HepG2 (cell line): Measurements from ENCODE around the gene MAPK13. TPM values are rescaled to one million over a fixed set of nuclear protein-coding genes. Genes with fewer than 3 reads are reported as not detected.

Experiments
- EED ChIP-seq: sonication (generic); formaldehyde crosslinking; IDR thresholded peaks from 2 replicates; pipeline ENCODE4 v1.5.0; 2020; ENCODE audit warnings: mild to moderate bottlenecking, missing genetic modification reagents
- KLF13 ChIP-seq: sonication (generic); formaldehyde crosslinking; IDR thresholded peaks from 2 replicates; pipeline ENCODE4 v1.4.0; 2020; ENCODE audit warnings: mild to moderate bottlenecking, missing genetic modification reagents
- KLF6 ChIP-seq: IDR thresholded peaks from 2 replicates; pipeline ENCODE4 v1.8.0; 2016; ENCODE audit warnings: missing biosample characterization, missing genetic modification reagents
- RFX3 ChIP-seq: IDR thresholded peaks from 2 replicates; pipeline ENCODE4 v1.6.1; 2016; ENCODE audit warnings: missing biosample characterization, missing genetic modification reagents
- RNF2 ChIP-seq: fragments of 450-650 bp; conservative IDR thresholded peaks from 2 replicates; pipeline ENCODE4 v1.6.1; 2016; ENCODE audit warnings: low read depth
- STAT5B ChIP-seq: sonication (generic); formaldehyde crosslinking; IDR thresholded peaks from 2 replicates; pipeline ENCODE4 v1.4.0; 2020; ENCODE audit warnings: missing genetic modification reagents
- ZBTB38 ChIP-seq: sonication (generic); formaldehyde crosslinking; IDR thresholded peaks from 2 replicates; pipeline ENCODE4 v1.5.1; 2020; ENCODE audit warnings: mild to moderate bottlenecking, missing genetic modification reagents
- ZFP41 ChIP-seq: sonication (generic); formaldehyde crosslinking; IDR thresholded peaks from 2 replicates; pipeline ENCODE4 v1.4.0; 2020; ENCODE audit warnings: mild to moderate bottlenecking, missing genetic modification reagents, borderline replicate concordance
- ZKSCAN5 ChIP-seq: sonication (generic); formaldehyde crosslinking; IDR thresholded peaks from 2 replicates; pipeline ENCODE4 v1.5.1; 2020; ENCODE audit warnings: mild to moderate bottlenecking, missing genetic modification reagents
- ZNF280B ChIP-seq: sonication (generic); formaldehyde crosslinking; IDR thresholded peaks from 2 replicates; pipeline ENCODE4 v1.5.0; 2020; ENCODE audit warnings: missing genetic modification reagents, mild to moderate bottlenecking, borderline replicate concordance
- ZNF331 ChIP-seq: sonication (generic); formaldehyde crosslinking; IDR thresholded peaks from 2 replicates; pipeline ENCODE4 v1.4.0; 2020; ENCODE audit warnings: missing genetic modification reagents
- polyA plus RNA-seq, 8 experiments: library from polyadenylated mRNA; depleted of rRNA in 3 of 8; stranded (reverse) in 7 of 8; unstranded in 1 of 8; fragments of >200 nt; fragmentation: Illumina TruSeq in 4 of 8; extraction: Trizol in 4 of 8; gene quantifications; 2 replicates each; pipeline versions ENCODE4 v1.2.1 to v1.2.3, GENCODE V29; 2011 to 2016; ENCODE audit warnings: low read depth in 4 of 8, missing spikeins in 1 of 8, mixed read lengths in 1 of 8; ENCODE audit not compliant: insufficient read depth in 1 of 8
- total RNA-seq, 5 experiments: library from RNA; depleted of rRNA; stranded (reverse); fragments of >200 nt; fragmentation: Illumina TruSeq; extraction: Trizol; gene quantifications; 2 replicates each; pipeline ENCODE4 v1.2.3, GENCODE V29; 2016; ENCODE audit warnings: low read depth in 1 of 5
- TF ChIP-seq, protein P1 (sequence below): sonication (generic); formaldehyde crosslinking; IDR thresholded peaks from 2 replicates; pipeline ENCODE4 v1.5.1; 2020; ENCODE audit warnings: mild to moderate bottlenecking, missing genetic modification reagents, moderate library complexity
- TF ChIP-seq, protein P2 (sequence below): sonication (generic); formaldehyde crosslinking; IDR thresholded peaks from 2 replicates; pipeline ENCODE4 v1.5.1; 2020; ENCODE audit warnings: mild to moderate bottlenecking, missing genetic modification reagents, borderline replicate concordance
- TF ChIP-seq, protein P3 (sequence below): sonication (generic); formaldehyde crosslinking; IDR thresholded peaks from 2 replicates; pipeline ENCODE4 v1.5.0; 2020; ENCODE audit warnings: missing genetic modification reagents, mild to moderate bottlenecking, borderline replicate concordance

The MAPK13 gene
- total and polyA plus RNA-seq, 2 of the 13 experiments (the other 11 are each of a cell fraction or from before 2014, with no cell fraction given): 12.7 to 43.4 TPM

- TF ChIP-seq, protein P1, sequence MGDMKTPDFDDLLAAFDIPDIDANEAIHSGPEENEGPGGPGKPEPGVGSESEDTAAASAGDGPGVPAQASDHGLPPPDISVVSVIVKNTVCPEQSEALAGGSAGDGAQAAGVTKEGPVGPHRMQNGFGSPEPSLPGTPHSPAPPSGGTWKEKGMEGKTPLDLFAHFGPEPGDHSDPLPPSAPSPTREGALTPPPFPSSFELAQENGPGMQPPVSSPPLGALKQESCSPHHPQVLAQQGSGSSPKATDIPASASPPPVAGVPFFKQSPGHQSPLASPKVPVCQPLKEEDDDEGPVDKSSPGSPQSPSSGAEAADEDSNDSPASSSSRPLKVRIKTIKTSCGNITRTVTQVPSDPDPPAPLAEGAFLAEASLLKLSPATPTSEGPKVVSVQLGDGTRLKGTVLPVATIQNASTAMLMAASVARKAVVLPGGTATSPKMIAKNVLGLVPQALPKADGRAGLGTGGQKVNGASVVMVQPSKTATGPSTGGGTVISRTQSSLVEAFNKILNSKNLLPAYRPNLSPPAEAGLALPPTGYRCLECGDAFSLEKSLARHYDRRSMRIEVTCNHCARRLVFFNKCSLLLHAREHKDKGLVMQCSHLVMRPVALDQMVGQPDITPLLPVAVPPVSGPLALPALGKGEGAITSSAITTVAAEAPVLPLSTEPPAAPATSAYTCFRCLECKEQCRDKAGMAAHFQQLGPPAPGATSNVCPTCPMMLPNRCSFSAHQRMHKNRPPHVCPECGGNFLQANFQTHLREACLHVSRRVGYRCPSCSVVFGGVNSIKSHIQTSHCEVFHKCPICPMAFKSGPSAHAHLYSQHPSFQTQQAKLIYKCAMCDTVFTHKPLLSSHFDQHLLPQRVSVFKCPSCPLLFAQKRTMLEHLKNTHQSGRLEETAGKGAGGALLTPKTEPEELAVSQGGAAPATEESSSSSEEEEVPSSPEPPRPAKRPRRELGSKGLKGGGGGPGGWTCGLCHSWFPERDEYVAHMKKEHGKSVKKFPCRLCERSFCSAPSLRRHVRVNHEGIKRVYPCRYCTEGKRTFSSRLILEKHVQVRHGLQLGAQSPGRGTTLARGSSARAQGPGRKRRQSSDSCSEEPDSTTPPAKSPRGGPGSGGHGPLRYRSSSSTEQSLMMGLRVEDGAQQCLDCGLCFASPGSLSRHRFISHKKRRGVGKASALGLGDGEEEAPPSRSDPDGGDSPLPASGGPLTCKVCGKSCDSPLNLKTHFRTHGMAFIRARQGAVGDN: peak; percentile 24; the same call in 1 of the 2 replicates
- no peak for TF ChIP-seq EED (CRISPR knock-in tag)
- peak; percentile 86 for TF ChIP-seq ZBTB38 (CRISPR knock-in tag)
- no peak for TF ChIP-seq RFX3 (CRISPR knock-in tag)
- TF ChIP-seq, protein P2, sequence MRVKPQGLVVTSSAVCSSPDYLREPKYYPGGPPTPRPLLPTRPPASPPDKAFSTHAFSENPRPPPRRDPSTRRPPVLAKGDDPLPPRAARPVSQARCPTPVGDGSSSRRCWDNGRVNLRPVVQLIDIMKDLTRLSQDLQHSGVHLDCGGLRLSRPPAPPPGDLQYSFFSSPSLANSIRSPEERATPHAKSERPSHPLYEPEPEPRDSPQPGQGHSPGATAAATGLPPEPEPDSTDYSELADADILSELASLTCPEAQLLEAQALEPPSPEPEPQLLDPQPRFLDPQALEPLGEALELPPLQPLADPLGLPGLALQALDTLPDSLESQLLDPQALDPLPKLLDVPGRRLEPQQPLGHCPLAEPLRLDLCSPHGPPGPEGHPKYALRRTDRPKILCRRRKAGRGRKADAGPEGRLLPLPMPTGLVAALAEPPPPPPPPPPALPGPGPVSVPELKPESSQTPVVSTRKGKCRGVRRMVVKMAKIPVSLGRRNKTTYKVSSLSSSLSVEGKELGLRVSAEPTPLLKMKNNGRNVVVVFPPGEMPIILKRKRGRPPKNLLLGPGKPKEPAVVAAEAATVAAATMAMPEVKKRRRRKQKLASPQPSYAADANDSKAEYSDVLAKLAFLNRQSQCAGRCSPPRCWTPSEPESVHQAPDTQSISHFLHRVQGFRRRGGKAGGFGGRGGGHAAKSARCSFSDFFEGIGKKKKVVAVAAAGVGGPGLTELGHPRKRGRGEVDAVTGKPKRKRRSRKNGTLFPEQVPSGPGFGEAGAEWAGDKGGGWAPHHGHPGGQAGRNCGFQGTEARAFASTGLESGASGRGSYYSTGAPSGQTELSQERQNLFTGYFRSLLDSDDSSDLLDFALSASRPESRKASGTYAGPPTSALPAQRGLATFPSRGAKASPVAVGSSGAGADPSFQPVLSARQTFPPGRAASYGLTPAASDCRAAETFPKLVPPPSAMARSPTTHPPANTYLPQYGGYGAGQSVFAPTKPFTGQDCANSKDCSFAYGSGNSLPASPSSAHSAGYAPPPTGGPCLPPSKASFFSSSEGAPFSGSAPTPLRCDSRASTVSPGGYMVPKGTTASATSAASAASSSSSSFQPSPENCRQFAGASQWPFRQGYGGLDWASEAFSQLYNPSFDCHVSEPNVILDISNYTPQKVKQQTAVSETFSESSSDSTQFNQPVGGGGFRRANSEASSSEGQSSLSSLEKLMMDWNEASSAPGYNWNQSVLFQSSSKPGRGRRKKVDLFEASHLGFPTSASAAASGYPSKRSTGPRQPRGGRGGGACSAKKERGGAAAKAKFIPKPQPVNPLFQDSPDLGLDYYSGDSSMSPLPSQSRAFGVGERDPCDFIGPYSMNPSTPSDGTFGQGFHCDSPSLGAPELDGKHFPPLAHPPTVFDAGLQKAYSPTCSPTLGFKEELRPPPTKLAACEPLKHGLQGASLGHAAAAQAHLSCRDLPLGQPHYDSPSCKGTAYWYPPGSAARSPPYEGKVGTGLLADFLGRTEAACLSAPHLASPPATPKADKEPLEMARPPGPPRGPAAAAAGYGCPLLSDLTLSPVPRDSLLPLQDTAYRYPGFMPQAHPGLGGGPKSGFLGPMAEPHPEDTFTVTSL: peak; percentile 89; the same call in 1 of the 2 replicates
- TF ChIP-seq, protein P3, sequence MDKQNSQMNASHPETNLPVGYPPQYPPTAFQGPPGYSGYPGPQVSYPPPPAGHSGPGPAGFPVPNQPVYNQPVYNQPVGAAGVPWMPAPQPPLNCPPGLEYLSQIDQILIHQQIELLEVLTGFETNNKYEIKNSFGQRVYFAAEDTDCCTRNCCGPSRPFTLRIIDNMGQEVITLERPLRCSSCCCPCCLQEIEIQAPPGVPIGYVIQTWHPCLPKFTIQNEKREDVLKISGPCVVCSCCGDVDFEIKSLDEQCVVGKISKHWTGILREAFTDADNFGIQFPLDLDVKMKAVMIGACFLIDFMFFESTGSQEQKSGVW (CRISPR knock-in tag): no peak
- TF ChIP-seq RNF2: 0 out of 2 replicates have a peak, but pooled peaks have one; percentile 30
- no peak for TF ChIP-seq KLF13
- TF ChIP-seq ZNF331 (CRISPR knock-in tag): peak; percentile 98
- TF ChIP-seq STAT5B: peak; percentile 48; the same call in 1 of the 2 replicates
- no peak for TF ChIP-seq ZNF280B (CRISPR knock-in tag)
- no peak for TF ChIP-seq ZFP41
- no peak for TF ChIP-seq ZKSCAN5 (CRISPR knock-in tag)
- TF ChIP-seq KLF6 (CRISPR knock-in tag): peak; percentile 72; the same call in 1 of the 2 replicates
Observed at GRCh38 chr6:36095497-36096391, 34.6 kb upstream of the MAPK13 start (continued).
